Heart left ventricle (tissue), 16 donors: ENCODE data around the gene REG3A. TPM values are rescaled to one million over a fixed set of nuclear protein-coding genes. Genes with fewer than 3 reads are reported as not detected.

ENCODE experiments used
- ATAC-seq, 4 donors: fragments of 200-7000 bp; cut with Tn5 transposase; one replicate each; pipeline ENCODE4 v1.9.1; 2020 to 2022; ENCODE audit warnings: moderate library complexity in 4 of 4, mild to moderate bottlenecking in 3 of 4, moderate number of reproducible peaks in 1 of 4
- DNase-seq, 5 donors: peaks; one replicate each; pipeline ENCODE4 v3.0.0-alpha.2; 2020
- H3K27ac ChIP-seq, 12 donors: fragments of 200-600 bp; sonication (generic) in 4 of 12; one replicate each; pipeline versions ENCODE4 v1.5.0 to v1.8.0; 2016 to 2022; ENCODE audit warnings: mild to moderate bottlenecking in 2 of 12
- H3K27me3 ChIP-seq, 9 donors: fragments of 200-600 bp; sonication (generic) in 2 of 9; one replicate each; pipeline versions ENCODE4 v1.5.1 to v1.8.0; 2016 to 2022; ENCODE audit warnings: mild to moderate bottlenecking in 3 of 9
- H3K36me3 ChIP-seq, 9 donors: fragments of 200-600 bp; sonication (generic) in 2 of 9; one replicate each; pipeline versions ENCODE4 v1.5.0 to v1.8.0; 2018 to 2022; ENCODE audit warnings: mild to moderate bottlenecking in 2 of 9
- H3K4me1 ChIP-seq, 12 donors: fragments of 200-600 bp; sonication (generic) in 4 of 12; one replicate each; pipeline versions ENCODE4 v1.5.0 to v1.8.0; 2016 to 2022; ENCODE audit warnings: mild to moderate bottlenecking in 3 of 12
- H3K4me3 ChIP-seq, 12 donors: fragments of 200-600 bp; sonication (generic) in 4 of 12; one replicate each; pipeline versions ENCODE4 v1.5.0 to v1.8.0; 2017 to 2022; ENCODE audit warnings: mild to moderate bottlenecking in 9 of 12, moderate library complexity in 4 of 12
- H3K9me3 ChIP-seq, 12 donors: fragments of 200-600 bp; sonication (generic) in 4 of 12; one replicate each; pipeline versions ENCODE4 v1.5.0 to v1.8.0; 2016 to 2022; ENCODE audit warnings: mild to moderate bottlenecking in 1 of 12
- POLR2A ChIP-seq, 2 donors: fragments of 450-650 bp; IDR thresholded peaks; one replicate each; pipeline ENCODE4 v1.6.1; 2017; ENCODE audit warnings: antibody characterized with exemption in 2 of 2, mild to moderate bottlenecking in 2 of 2, moderate library complexity in 2 of 2
- WGBS, 4 donors: extraction: QIAGEN DNeasy Blood & Tissue Kit in 2 of 4; methylation state at CpG; one replicate each; pipeline versions ENCODE4 v1.1.5 to v1.1.7; 2013 to 2018; 5-methylcytosine and 5-hydroxymethylcytosine counted together
- intact Hi-C, 10 donors: fragments of 100-400 bp; cut with DNase I; formaldehyde crosslinking; loops; one replicate each; pipeline versions ENCODE4 v1.11.1 to v1.14.2; 2022
- long read RNA-seq, 3 donors: library from polyadenylated mRNA; unstranded; transcript quantifications; one replicate each; pipeline ENCODE4 v2.0.0, GENCODE V29; 2020 to 2021
- polyA plus RNA-seq, 2 donors: library from polyadenylated mRNA; stranded (reverse); fragments of 200-250 nt; gene quantifications; one replicate each; pipeline ENCODE4 v1.2.3, GENCODE V29; 2013
- total RNA-seq, 9 donors: library from RNA; depleted of rRNA in 2 of 9; stranded (reverse); fragments of >200 nt in 2 of 9; fragmentation: NEBNext Ultra II Directional in 3 of 9; extraction: Animal tissue kit (Norgen Biotek cat#: 25700) in 3 of 9; gene quantifications; one replicate each; pipeline versions ENCODE4 v1.1.0 to v1.2.4, GENCODE V29; 2016 to 2023
- TF ChIP-seq, protein P1 (sequence below), 12 donors: fragments of 200-600 bp; sonication (generic) in 4 of 12; IDR thresholded peaks; one replicate each; pipeline versions ENCODE4 v1.5.0 to v1.8.0; 2018 to 2022; ENCODE audit warnings: antibody characterized with exemption in 12 of 12, mild to moderate bottlenecking in 5 of 12
- donor health status: ischemic (EF 13 %, LVEDD 7.1; RV severe dilation, severe dysfunction).
- donor health status: healthy with polysubstance abuse.
- donor health status: DM: no; HTN: yes; CAD: no.
- donor health status: DM: no; HTN: no; CAD: no.
- donor health status: ischemic (EF 25% LVEDD 6.9; RV normal size, moderate dysfunction).
- donor health status: ischemic (EF 25% LVEDD 5.7; RV mildly dilated, moderate dysfunction).
- donor health status: healthy.
- donor health status: DM: yes; HTN: yes; CAD: no.
- donor health status: ischemic (EF 35%, LVEDD 5.7; RV mildly dilated, moderate dysfunction).
- donor health status: nonischemic (EF 11% LVEDD 7.7; RV severe dilation, severe dysfunction).
- donor health status: DM: yes; HTN: yes; CAD: no.
- donor health status: PGD.
- donor health status: ischemic (EF 29% LVEDD 5.4; RV normal size, mild dysfunction).
- donor health status: nonischemic (EF 23%, LVEDD 6.1; RV moderate dilation, normal function).

The REG3A gene
- total RNA-seq (not detected), polyA plus RNA-seq (1 to 10 TPM in 1 of 2 donors, under 1 TPM in 1; 0.27 to 1.3 TPM)
- long read RNA-seq, donor 1 = 0 reads
- long read RNA-seq, donor 2 = 0 reads
- long read RNA-seq, donor 3 = 0 reads

DNA sequence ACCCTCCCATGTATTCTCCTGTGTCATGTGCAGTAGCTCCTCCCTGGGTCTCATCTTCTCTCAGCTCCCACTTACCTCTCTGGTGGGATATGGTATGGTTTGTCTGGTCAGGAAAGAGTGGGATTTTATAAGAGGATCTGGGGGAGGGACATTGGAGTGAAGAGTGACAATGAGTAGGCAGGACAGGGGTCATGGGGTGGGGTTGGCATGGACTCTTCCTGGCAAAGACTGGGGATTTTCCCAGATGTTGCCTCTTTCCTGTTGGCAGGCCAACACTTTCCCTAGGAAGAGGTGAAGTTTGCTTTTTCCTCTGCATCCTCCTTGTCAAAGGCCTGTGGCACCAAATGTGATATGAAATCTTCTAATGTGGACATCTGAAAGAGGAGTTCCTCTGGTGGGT, at the start of gene REG3A:
Gene REG3A (minus strand): TSS at position 101 of the 400 bp plus-strand sequence. CDS start 348 bp downstream, outside the sequence.
- Histone ChIP-seq H3K4me3 (no peak within 1 kb of the TSS), H3K27me3 (no peaks in the 10 kb centered on the region), H3K9me3 (no peaks in the 10 kb centered on the region), H3K36me3 (no peaks in the 10 kb centered on the region), H3K4me1 (no peaks in the 10 kb centered on the region), H3K27ac (no peak within 1 kb of the TSS)
- TF ChIP-seq, protein P1, sequence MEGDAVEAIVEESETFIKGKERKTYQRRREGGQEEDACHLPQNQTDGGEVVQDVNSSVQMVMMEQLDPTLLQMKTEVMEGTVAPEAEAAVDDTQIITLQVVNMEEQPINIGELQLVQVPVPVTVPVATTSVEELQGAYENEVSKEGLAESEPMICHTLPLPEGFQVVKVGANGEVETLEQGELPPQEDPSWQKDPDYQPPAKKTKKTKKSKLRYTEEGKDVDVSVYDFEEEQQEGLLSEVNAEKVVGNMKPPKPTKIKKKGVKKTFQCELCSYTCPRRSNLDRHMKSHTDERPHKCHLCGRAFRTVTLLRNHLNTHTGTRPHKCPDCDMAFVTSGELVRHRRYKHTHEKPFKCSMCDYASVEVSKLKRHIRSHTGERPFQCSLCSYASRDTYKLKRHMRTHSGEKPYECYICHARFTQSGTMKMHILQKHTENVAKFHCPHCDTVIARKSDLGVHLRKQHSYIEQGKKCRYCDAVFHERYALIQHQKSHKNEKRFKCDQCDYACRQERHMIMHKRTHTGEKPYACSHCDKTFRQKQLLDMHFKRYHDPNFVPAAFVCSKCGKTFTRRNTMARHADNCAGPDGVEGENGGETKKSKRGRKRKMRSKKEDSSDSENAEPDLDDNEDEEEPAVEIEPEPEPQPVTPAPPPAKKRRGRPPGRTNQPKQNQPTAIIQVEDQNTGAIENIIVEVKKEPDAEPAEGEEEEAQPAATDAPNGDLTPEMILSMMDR (IDR thresholded peaks at IDR 0.05) = no peak
- TF ChIP-seq POLR2A (IDR thresholded peaks at IDR 0.05) = no peak
- ATAC-seq (no peak), DNase-seq (no peak)
- intact Hi-C loops = no loop called here

DNA sequence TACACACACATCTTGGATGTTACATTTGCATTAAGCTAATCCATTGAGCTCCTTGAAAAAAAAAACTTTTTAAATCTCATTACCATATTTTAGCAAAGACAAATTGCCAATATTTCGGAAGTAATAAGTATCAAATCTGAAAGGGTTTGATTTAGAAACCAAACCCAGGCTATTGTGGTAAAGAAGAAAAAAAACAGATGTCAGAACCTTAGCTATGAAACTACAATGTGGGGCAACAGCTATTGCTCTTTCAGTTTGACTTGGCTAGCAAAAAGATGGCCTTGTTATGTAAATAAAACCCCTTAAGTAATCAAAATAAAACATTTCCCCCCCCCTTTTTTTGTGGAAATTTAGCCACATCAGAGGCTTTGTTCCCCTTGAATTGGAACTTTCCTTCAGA, 41.2 kb upstream of the REG3A start:
- TF ChIP-seq, protein P1 (IDR thresholded peaks at IDR 0.05) = no peak
- no peak for TF ChIP-seq POLR2A (IDR thresholded peaks at IDR 0.05)
- H3K9me3 ChIP-seq = no peaks in the 10 kb centered on the region
- no peak overlapping the region for H3K27ac ChIP-seq
- WGBS, 4 donors = 57 to 75% (median 63%) methylated on average over 1 of the region's 1 CpG
- no peaks in the 10 kb centered on the region for H3K4me1 ChIP-seq
- H3K4me3 ChIP-seq = no peak overlapping the region
- ATAC-seq (no peak), DNase-seq (no peak)
- no peaks in the 10 kb centered on the region for H3K27me3 ChIP-seq
- no peaks in the 10 kb centered on the region for H3K36me3 ChIP-seq
- intact Hi-C loops = no loop called here

DNA sequence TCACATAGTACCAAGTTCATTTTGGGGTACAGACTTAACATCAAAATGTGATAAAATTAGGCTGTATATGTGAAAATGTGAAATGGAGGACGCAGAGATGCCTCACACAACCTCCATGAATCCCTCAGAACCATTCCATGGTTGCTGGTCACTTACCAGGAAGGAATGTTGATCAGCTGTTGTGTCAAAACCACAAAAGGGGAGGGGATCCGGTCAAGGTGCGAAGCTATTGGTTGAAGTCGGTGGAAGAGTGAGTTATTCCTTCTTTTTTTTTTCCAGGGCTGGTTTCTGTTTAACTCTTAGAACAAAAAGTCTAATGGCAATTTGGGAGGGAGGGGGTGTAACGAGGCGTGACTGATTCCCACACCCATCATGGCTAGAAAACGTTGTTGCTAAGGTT, 32.3 kb upstream of the REG3A start:
- ATAC-seq = no peak
- TF ChIP-seq, protein P1 (IDR thresholded peaks at IDR 0.05) = no peak
- no peak for TF ChIP-seq POLR2A (IDR thresholded peaks at IDR 0.05)
- Histone ChIP-seq H3K36me3 (no peaks in the 10 kb centered on the region), H3K27ac (no peak overlapping the region), H3K4me1 (no peaks in the 10 kb centered on the region), H3K4me3 (no peak overlapping the region), H3K9me3 (no peaks in the 10 kb centered on the region), H3K27me3 (peaks cover 0 to 4% (median 0%) of the 10 kb centered on the region in 9 donors)
- intact Hi-C loops = no loop called here
- 73 to 83% (median 76%) methylated on average over 7 of the region's 7 CpGs for WGBS, 4 donors
- no peak for DNase-seq

DNA sequence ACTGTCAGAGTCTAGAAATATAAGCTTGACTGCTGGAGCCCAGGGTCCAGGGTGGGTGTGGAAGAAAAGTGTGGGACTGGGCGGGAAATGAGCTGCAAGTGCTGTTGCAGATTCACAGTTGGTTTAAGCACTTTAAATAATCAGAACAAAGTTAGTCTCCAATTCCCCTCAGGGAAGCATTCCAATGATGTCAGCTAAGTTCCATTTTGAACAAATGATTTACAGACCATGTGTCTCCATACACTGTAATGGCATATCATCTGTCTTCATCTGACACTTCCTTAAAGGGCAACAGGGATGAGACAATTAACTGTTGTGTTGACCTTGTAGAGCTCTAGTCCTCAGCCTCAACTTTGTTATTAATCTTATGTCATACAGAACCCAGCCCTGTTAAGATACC, 31.5 kb upstream of the REG3A start:
- Histone ChIP-seq H3K27me3 (peaks cover 0 to 4% (median 0%) of the 10 kb centered on the region in 9 donors), H3K27ac (no peak overlapping the region), H3K9me3 (no peaks in the 10 kb centered on the region), H3K4me3 (no peak overlapping the region), H3K4me1 (no peaks in the 10 kb centered on the region), H3K36me3 (no peaks in the 10 kb centered on the region)
- TF ChIP-seq, protein P1 (IDR thresholded peaks at IDR 0.05) = no peak
- no peak for TF ChIP-seq POLR2A (IDR thresholded peaks at IDR 0.05)
- ATAC-seq = no peak
- intact Hi-C loops = no loop called here
- WGBS, 4 donors = 57 to 87% (median 66%) methylated on average over 1 of the region's 1 CpG
- DNase-seq = no peak
